ENCODE results near the gene HACD2. TPM values are rescaled to one million over a fixed set of nuclear protein-coding genes. Genes with fewer than 3 reads are reported as not detected.

HACD2 gene
- polyA plus RNA-seq, 1 donor (not counting 4 experiments of a cell fraction or from before 2014, with no cell fraction given), result 124 TPM

- no peak overlapping the region for H3K27ac ChIP-seq (ENCODE audit: control insufficient read depth, insufficient read depth, low read length)
- no peak overlapping the region for H3K4me2 ChIP-seq (ENCODE audit: control insufficient read depth, extremely low read depth, insufficient read depth, low read depth, low read length)
- no peak overlapping the region for H3K9ac ChIP-seq (ENCODE audit: control insufficient read depth, extremely low read depth, insufficient read depth, low read length)
- H3K4me1 ChIP-seq (ENCODE audit: control insufficient read depth, extremely low read depth, insufficient read depth, low read length), result no peaks in the 10 kb centered on the region
- no peaks in the 10 kb centered on the region for H3K9me1 ChIP-seq (ENCODE audit: control insufficient read depth, extremely low read depth, insufficient read depth, low read length)
- no peak for TF ChIP-seq CTCF (optimal IDR thresholded peaks at IDR 0.05 in 1 of 3, IDR thresholded peaks at IDR 0.05 in 1 of 3, conservative IDR thresholded peaks at IDR 0.05 in 1 of 3; ENCODE audit: extremely low read depth in 1 of 3, insufficient read depth in 2 of 3, low read length in 3 of 3)
- no peak for TF ChIP-seq EZH2 (IDR thresholded peaks at IDR 0.05; ENCODE audit: low read length)
- DNase-seq (ENCODE audit: low read depth, low spot score) (no peak), FAIRE-seq (no peak)
- H3K4me3 ChIP-seq (ENCODE audit: control insufficient read depth in 2 of 3, extremely low read depth in 1 of 3, insufficient read depth in 2 of 3, low read depth in 1 of 3, low read length in 3 of 3), result no peak overlapping the region
- H3K79me2 ChIP-seq (ENCODE audit: control insufficient read depth, insufficient read depth, low read length), result peaks cover 7% of the 10 kb centered on the region
- no peaks in the 10 kb centered on the region for H3K27me3 ChIP-seq (ENCODE audit: control insufficient read depth, extremely low read depth, insufficient read depth, low read length)
- peaks cover 13 to 17% of the 10 kb centered on the region in 2 experiments for H3K36me3 ChIP-seq (ENCODE audit: control insufficient read depth in 2 of 2, extremely low read depth in 1 of 2, insufficient read depth in 2 of 2, low read length in 2 of 2)
- no peak overlapping the region for H2AFZ ChIP-seq (ENCODE audit: control insufficient read depth, low read length)
- dilution Hi-C loops (cut with MboI; ENCODE audit: extremely low pct_ligation_motif_present, low sequenced_read_pairs), result no loop called here
- no peaks in the 10 kb centered on the region for H4K20me1 ChIP-seq (ENCODE audit: control insufficient read depth, extremely low read depth, insufficient read depth, low read length)
- H3K9me3 ChIP-seq (ENCODE audit: control insufficient read depth, low read depth, low read length), result no peaks in the 10 kb centered on the region
These were observed 73.1 kb downstream of the HACD2 start for GRCh38 chr3:123511726-123512125.

DNA sequence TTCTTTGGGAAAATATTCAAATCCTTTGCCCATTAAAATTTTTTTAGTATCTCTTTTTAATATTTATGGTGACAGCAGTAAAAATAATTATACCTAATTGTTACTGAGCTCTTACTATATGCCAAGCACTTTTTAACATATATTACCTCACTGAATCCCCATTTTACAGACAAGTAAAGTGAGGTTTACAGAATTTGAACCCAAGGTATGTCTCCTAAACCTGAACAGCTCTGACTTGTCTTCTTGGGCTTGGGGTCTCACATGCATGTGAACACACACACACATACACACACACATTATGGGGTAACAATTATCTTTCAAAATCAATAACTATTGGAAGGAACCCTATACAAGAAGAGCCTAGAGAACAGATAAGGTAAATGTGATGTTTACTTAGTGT is 73.8 kb downstream of the HACD2 start:
- FAIRE-seq (no peak), DNase-seq (ENCODE audit: low read depth, low spot score) (no peak)
- no peak overlapping the region for H3K4me3 ChIP-seq (ENCODE audit: control insufficient read depth in 2 of 3, extremely low read depth in 1 of 3, insufficient read depth in 2 of 3, low read depth in 1 of 3, low read length in 3 of 3)
- no peaks in the 10 kb centered on the region for H3K4me1 ChIP-seq (ENCODE audit: control insufficient read depth, extremely low read depth, insufficient read depth, low read length)
- H3K9ac ChIP-seq (ENCODE audit: control insufficient read depth, extremely low read depth, insufficient read depth, low read length), result no peak overlapping the region
- no peaks in the 10 kb centered on the region for H4K20me1 ChIP-seq (ENCODE audit: control insufficient read depth, extremely low read depth, insufficient read depth, low read length)
- dilution Hi-C loops (cut with MboI; ENCODE audit: extremely low pct_ligation_motif_present, low sequenced_read_pairs), result no loop called here
- TF ChIP-seq CTCF (optimal IDR thresholded peaks at IDR 0.05 in 1 of 3, IDR thresholded peaks at IDR 0.05 in 1 of 3, conservative IDR thresholded peaks at IDR 0.05 in 1 of 3; ENCODE audit: extremely low read depth in 1 of 3, insufficient read depth in 2 of 3, low read length in 3 of 3) (no peak), EZH2 (IDR thresholded peaks at IDR 0.05; ENCODE audit: low read length) (no peak)
- no peak overlapping the region for H3K4me2 ChIP-seq (ENCODE audit: control insufficient read depth, extremely low read depth, insufficient read depth, low read depth, low read length)
- H3K9me3 ChIP-seq (ENCODE audit: control insufficient read depth, low read depth, low read length), result no peaks in the 10 kb centered on the region
- H3K79me2 ChIP-seq (ENCODE audit: control insufficient read depth, insufficient read depth, low read length), result peaks cover 5% of the 10 kb centered on the region
- H3K9me1 ChIP-seq (ENCODE audit: control insufficient read depth, extremely low read depth, insufficient read depth, low read length), result no peaks in the 10 kb centered on the region
- peaks cover 13 to 17% of the 10 kb centered on the region in 2 experiments for H3K36me3 ChIP-seq (ENCODE audit: control insufficient read depth in 2 of 2, extremely low read depth in 1 of 2, insufficient read depth in 2 of 2, low read length in 2 of 2)
- no peak overlapping the region for H2AFZ ChIP-seq (ENCODE audit: control insufficient read depth, low read length)
- H3K27ac ChIP-seq (ENCODE audit: control insufficient read depth, insufficient read depth, low read length), result no peak overlapping the region
- no peaks in the 10 kb centered on the region for H3K27me3 ChIP-seq (ENCODE audit: control insufficient read depth, extremely low read depth, insufficient read depth, low read length)

Measured in keratinocyte (primary cell).